MM.1S (cell line): ENCODE data around the gene MYO16.

Experiments used
- CTCF ChIP-seq: fragments of 300-600 bp; sonication (generic); IDR thresholded peaks from 2 replicates; pipeline ENCODE4 v1.5.1; 2016; ENCODE audit warnings: antibody characterized with exemption, low read length, mixed read lengths
- EZH2 ChIP-seq: fragments of 300-600 bp; sonication (generic); optimal IDR thresholded peaks from 2 replicates; pipeline ENCODE3; 2017; ENCODE audit warnings: low read depth, mild to moderate bottlenecking, antibody characterized with exemption, low read length, mixed read lengths

GRCh38 chr13:108638901-108639300 lies 9.5 kb downstream of the MYO16 start:
- no peak for TF ChIP-seq CTCF
- TF ChIP-seq EZH2: no peak
